OCI-LY7 (cell line): ENCODE measurements around the gene AGK.

Experiments used
- EZH2phosphoT487 ChIP-seq: fragments of 200-600 bp; sonication (generic); IDR thresholded peaks from 2 replicates; pipeline ENCODE4 v1.6.1; 2018; ENCODE audit warnings: low read depth, borderline replicate concordance, mild to moderate bottlenecking, mixed run types, antibody characterized with exemption, low read length, moderate library complexity, mixed read lengths
- TF ChIP-seq, protein P1 (sequence below): fragments of 200-600 bp; sonication (generic); conservative IDR thresholded peaks from 2 replicates; pipeline ENCODE4 v1.5.1; 2014; ENCODE audit warnings: mild to moderate bottlenecking, antibody characterized with exemption, low read length, moderate library complexity, mixed read lengths

GRCh38 chr7:141691961-141692360 lies 140.8 kb downstream of the AGK start:
- TF ChIP-seq, protein P1, sequence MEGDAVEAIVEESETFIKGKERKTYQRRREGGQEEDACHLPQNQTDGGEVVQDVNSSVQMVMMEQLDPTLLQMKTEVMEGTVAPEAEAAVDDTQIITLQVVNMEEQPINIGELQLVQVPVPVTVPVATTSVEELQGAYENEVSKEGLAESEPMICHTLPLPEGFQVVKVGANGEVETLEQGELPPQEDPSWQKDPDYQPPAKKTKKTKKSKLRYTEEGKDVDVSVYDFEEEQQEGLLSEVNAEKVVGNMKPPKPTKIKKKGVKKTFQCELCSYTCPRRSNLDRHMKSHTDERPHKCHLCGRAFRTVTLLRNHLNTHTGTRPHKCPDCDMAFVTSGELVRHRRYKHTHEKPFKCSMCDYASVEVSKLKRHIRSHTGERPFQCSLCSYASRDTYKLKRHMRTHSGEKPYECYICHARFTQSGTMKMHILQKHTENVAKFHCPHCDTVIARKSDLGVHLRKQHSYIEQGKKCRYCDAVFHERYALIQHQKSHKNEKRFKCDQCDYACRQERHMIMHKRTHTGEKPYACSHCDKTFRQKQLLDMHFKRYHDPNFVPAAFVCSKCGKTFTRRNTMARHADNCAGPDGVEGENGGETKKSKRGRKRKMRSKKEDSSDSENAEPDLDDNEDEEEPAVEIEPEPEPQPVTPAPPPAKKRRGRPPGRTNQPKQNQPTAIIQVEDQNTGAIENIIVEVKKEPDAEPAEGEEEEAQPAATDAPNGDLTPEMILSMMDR, result no peak
- TF ChIP-seq EZH2phosphoT487, result no peak
